Limb (tissue), 2 donors: ENCODE data around the gene MYO5B.
"Not testable (repeated sequence)": the region's sequence is repeated elsewhere in the genome, so short reads cannot be mapped to it uniquely, and the experiment has no call there.

ENCODE experiments used
- DNase-seq, 2 donors: peaks; one replicate each; pipeline ENCODE4 v3.0.0-alpha.2; 2016; ENCODE audit errors: extremely low spot score in 2 of 2

The MYO5B gene

GRCh38 chr18:50105027-50105426 is 89.9 kb downstream of the MYO5B start:
- DNase-seq: no peak

- no peak for DNase-seq
These were observed 90.5 kb downstream of the MYO5B start for GRCh38 chr18:50104421-50104820.

DNA sequence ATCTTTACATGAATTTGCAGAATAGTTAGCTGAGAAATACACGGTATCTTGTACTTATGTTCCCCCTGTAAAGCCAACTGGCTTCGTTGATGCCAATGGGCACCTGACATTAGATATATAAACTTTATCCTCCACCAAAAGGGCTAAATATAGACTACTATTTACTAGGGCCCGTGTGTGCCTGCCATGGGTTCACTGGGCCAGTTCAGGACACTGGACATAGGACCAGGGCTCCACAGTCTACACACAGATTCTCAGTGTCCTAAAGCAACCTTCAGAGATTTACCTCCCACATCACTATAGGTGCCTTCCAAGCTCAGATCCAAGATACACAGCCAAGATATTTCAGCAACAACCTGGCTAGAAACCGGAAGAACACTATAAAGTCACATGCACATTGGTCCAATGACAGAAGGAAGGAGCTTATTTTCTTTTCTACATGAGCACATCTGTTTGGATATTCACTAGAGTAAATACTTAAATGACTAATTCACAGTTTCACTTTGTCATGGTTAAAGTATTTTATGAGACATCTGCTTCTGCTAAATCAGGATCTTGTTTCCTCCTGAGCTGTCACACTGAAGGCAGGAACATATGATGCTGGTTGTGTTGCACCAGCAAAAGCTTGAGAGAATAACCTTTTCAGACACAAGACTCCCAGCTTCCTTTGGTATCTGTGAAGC is 95.1 kb downstream of the MYO5B start:
- DNase-seq: no peak

GRCh38 chr18:50097702-50098101 is 97.2 kb downstream of the MYO5B start:
- DNase-seq: no peak

DNA sequence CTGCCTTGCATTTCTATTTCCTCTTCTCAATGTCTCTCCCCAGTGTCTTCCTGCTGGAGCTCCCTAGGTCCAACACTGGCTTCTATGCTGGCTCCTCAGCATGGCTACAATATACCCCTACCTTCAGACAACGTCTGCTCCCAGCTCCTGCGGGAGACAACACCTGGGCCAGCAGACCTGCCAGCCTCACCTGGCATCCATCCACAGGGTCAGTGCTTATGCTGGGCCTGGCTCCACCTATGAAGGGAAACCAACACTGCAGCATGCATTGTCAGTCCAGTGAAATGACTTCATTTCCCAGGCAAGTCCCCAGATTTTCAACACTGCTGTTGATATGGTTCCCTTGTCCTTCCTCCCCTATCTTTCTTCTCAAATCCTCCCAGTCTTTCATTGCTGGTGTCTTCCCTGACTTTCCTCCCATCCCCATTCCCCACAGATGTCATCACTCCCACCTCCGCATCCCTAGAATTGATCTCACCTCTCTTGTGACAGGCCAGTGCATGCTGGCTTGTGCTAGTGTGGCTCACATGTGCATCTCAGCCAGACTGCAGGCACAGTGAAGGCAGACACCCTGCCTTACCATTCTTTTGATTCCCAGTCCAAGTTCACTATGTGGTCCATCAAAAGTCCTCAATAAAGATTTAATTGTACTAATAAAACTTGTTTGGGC is 98.0 kb downstream of the MYO5B start:
- DNase-seq: no peak

GRCh38 chr18:50094786-50095185 is 100.2 kb downstream of the MYO5B start:
- not testable (repeated sequence) for DNase-seq

DNA sequence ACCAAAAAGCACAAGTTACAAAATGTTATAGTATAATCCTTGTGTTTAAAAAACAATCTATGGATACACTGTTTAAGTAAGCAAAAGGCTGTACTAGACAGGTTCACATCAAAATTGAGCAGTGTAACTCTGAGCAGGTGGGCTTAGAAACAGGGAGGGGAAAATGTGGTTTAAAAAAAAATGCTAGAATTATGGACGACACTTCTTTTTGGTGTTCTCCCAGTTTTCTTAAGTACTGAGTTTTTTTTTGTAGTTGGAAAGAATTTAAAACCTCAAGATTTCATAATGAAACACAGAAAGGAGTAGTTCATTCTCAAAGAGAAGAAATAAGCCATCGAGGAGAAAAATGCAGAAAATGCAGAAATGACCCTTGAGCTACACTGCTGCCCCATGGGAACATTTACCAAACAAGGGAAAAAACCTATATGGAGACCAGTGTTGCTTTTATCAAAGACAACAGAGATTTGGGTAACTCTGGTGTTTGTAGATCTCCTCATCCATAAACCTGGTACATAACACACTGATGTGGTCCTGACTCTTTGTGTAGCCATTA is 100.7 kb downstream of the MYO5B start:
- no peak for DNase-seq

GRCh38 chr18:50093366-50094064 is 101.4 kb downstream of the MYO5B start:
- no peak for DNase-seq

- no peak for DNase-seq
These were observed 102.6 kb downstream of the MYO5B start for GRCh38 chr18:50092245-50092805.

- no peak for DNase-seq
These were observed 103.3 kb downstream of the MYO5B start for GRCh38 chr18:50091509-50092244.

DNA sequence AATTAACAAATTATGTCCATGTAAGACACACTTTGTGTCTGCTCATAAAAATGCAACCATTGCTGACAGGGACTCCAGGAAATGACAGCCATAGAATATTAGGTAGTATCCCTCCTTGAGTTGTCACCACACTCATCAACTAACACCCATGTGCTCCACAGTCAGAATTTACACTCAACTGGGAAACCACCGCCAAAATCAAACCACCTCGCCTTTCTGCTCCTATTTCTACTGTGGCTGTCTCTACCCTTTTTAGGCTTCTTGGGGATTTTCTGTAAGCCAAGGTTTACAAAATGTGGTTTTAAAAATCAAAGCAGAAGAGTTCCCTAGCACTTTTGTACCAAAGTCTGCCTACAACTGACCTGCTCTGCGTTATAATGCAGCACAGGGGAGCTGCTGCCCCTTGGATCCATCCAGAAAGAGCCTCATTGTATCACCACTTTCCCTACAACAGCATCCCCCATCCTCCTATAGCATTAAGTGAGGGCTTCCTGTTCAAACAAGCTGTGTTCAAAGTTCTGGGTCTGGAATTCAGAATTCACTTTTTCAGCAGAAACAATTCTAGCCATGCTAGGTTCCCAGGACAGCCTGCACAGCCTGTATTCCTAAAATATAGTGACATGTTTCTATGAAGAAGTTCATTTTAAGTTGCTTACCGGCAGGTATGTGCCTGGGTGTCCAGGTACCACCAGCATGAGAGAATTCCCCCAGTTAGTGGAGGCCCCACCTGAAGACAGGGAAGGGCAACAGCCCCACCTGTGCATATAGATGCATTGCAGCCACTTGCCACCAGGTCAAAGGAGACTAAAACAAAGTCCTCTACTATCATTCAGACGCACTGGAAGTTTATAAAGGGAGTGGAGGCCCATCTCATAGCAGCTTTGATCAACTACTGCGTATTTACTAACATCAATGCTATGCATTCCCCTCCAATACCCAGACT is 104.3 kb downstream of the MYO5B start:
- DNase-seq: no peak

GRCh38 chr18:50089702-50090101 is 105.2 kb downstream of the MYO5B start:
- no peak for DNase-seq

DNA sequence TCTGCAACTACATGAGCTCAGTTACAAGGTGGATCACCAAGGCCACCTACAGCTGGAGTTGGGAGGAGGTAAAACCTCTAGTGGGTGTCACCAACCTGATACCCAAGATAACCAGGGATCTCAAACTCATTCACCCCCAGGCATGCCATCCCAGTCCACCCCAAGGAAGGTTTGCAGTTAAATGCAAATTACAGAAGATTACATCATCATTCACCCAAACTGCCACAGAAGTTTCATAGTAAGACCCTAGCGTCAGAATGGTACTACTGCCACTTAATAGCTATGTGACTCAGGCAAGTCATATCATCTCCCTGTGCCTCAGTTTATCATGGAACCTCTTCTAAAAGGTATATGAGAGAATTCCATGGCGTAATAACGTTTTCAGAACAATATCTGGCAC is 111.2 kb downstream of the MYO5B start:
- no peak for DNase-seq

- no peak for DNase-seq
These were observed 113.9 kb downstream of the MYO5B start for GRCh38 chr18:50080932-50081560.

- DNase-seq: peak in 1 of 2 donors; percentile 38
These were observed 114.6 kb downstream of the MYO5B start for GRCh38 chr18:50080316-50080715.

- peak in 1 of 2 donors; percentile 34 for DNase-seq
These were observed 115.2 kb downstream of the MYO5B start for GRCh38 chr18:50079571-50080295.

DNA sequence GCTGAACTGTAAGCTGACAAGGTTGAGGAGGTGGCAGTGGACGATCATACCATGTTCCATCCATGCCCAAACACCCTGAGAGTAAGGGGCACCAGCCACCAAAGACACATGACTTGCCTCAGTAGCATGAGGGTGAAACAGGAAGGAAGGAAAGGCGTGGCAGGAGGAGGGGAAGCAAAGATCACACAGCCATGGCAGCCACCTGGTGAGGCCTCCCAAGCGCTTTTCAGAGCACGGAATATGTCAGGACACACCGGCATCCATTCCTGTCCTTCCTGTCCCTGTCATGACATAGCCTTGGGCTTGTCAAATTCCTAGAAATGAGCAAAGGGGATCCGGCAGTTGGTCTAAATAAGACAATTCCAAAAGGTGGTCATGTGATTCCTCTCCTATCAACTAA is 118.7 kb downstream of the MYO5B start:
- DNase-seq: no peak

DNA sequence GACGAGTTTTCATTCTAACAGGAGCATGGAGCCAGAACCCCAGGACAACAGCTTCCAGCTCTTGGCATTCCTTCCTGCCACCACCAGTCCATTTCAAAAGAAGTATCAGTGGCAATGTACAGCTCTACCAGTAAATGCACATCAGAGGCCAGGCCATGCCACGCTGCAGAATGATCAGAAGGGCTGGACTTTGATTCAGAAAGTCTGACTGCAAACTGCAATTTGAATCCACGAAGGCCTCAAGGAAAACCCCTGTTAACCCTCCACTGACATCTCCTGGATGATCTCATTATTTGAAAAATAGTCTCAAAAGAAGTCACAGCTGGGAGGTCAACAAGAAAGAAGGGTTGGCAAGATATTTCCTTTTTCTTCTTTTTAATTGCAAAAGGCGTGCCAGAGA is 119.2 kb downstream of the MYO5B start:
- DNase-seq: no peak

DNA sequence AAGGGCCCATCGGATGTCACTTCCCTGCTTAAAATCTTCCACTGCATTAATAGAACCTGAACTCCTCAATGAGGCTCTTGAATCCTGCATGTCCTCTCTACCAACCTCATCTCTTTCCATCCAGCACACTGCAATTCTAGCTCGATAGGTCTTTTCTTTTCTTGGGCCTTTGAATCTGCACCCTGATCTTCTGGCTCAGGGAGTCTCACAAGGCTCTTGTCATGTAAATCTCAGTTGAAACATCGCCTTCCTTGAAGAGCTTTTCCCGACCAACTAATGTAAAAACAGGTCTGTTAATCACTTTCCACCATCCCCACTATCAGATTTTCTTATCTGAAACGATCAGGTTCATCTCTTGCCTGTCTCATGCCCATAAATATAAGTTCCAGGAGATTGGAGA is 120.5 kb downstream of the MYO5B start:
- DNase-seq: no peak
